Measurements from ENCODE around the gene ARHGAP11B.
A peak's percentile ranks its signal among the peaks of the same experiment; 100 is the strongest.
"Not testable (repeated sequence)": the region's sequence is repeated elsewhere in the genome, so short reads cannot be mapped to it uniquely, and the experiment has no call there.

The ARHGAP11B gene

GRCh38 chr15:30626632-30627031, 704 bp downstream of the ARHGAP11B start:
- not testable (repeated sequence) for H3K14ac ChIP-seq (ENCODE audit: low read length in 2 of 2); H2BK120ac ChIP-seq (ENCODE audit: low read depth, low read length); H3K4ac ChIP-seq (ENCODE audit: low read depth in 1 of 2, low read length in 2 of 2); DNase-seq; H2AFZ ChIP-seq (ENCODE audit: low read depth, low read length); H3K18ac ChIP-seq (ENCODE audit: low read depth in 1 of 2, low read length in 2 of 2); H3K23ac ChIP-seq (ENCODE audit: low read length in 2 of 2); H3K9me3 ChIP-seq (ENCODE audit: control insufficient read depth, low read length); H3K27ac ChIP-seq (ENCODE audit: low read length, poor library complexity, severe bottlenecking); H2BK15ac ChIP-seq (ENCODE audit: low read depth, poor library complexity, severe bottlenecking); H3K36me3 ChIP-seq (ENCODE audit: control insufficient read depth in 1 of 2, insufficient read depth in 2 of 2, low read depth in 1 of 2, low read length in 2 of 2); H3K4me1 ChIP-seq (ENCODE audit: control insufficient read depth, insufficient read depth, low read depth, low read length); H3K79me1 ChIP-seq (replicated peaks; ENCODE audit: low read length, poor library complexity, severe bottlenecking); H2AK5ac ChIP-seq (ENCODE audit: low read length, severe bottlenecking); H4K91ac ChIP-seq (ENCODE audit: low read length); H2BK5ac ChIP-seq (ENCODE audit: low read depth, low read length, poor library complexity, severe bottlenecking); H3K27me3 ChIP-seq (ENCODE audit: control insufficient read depth in 1 of 2, insufficient read depth in 1 of 2, low read length in 2 of 2); H4K8ac ChIP-seq (ENCODE audit: low read length); H2BK12ac ChIP-seq (ENCODE audit: low read length in 2 of 2)
- H3K9ac ChIP-seq (ENCODE audit: low read length): peak overlapping the region; percentile 93
- H3K4me3 ChIP-seq (ENCODE audit: insufficient read depth in 1 of 2, low read depth in 1 of 2, low read length in 2 of 2): peak overlapping the region in 1 of 2 experiments; percentile 81
- WGBS: 0% methylated on average over 5 of the region's 20 CpGs
- peak overlapping the region; percentile 58 for H3K4me2 ChIP-seq (ENCODE audit: low read length, poor library complexity, severe bottlenecking)

GRCh38 chr15:30650012-30650929, 24.3 kb downstream of the ARHGAP11B start:
- Histone ChIP-seq H3K14ac (ENCODE audit: low read length in 2 of 2) (no peak overlapping the region), H3K4me3 (ENCODE audit: insufficient read depth in 1 of 2, low read depth in 1 of 2, low read length in 2 of 2) (no peak overlapping the region), H2BK12ac (ENCODE audit: low read length in 2 of 2) (no peak overlapping the region), H3K4ac (ENCODE audit: low read depth in 1 of 2, low read length in 2 of 2) (no peak overlapping the region), H2AFZ (ENCODE audit: low read depth, low read length) (no peak overlapping the region), H2BK5ac (ENCODE audit: low read depth, low read length, poor library complexity, severe bottlenecking) (no peak overlapping the region), H4K91ac (ENCODE audit: low read length) (no peak overlapping the region), H2BK120ac (ENCODE audit: low read depth, low read length) (no peak overlapping the region), H3K27me3 (ENCODE audit: control insufficient read depth in 1 of 2, insufficient read depth in 1 of 2, low read length in 2 of 2) (no peaks in the 10 kb centered on the region), H3K23ac (ENCODE audit: low read length in 2 of 2) (no peak overlapping the region), H3K4me1 (ENCODE audit: control insufficient read depth, insufficient read depth, low read depth, low read length) (no peaks in the 10 kb centered on the region), H3K9ac (ENCODE audit: low read length) (no peak overlapping the region), H3K79me1 (replicated peaks; ENCODE audit: low read length, poor library complexity, severe bottlenecking) (peaks cover 14% of the 10 kb centered on the region), H2AK5ac (ENCODE audit: low read length, severe bottlenecking) (no peak overlapping the region), H3K36me3 (ENCODE audit: control insufficient read depth in 1 of 2, insufficient read depth in 2 of 2, low read depth in 1 of 2, low read length in 2 of 2) (no peaks in the 10 kb centered on the region), H3K4me2 (ENCODE audit: low read length, poor library complexity, severe bottlenecking) (no peak overlapping the region), H4K8ac (ENCODE audit: low read length) (no peak overlapping the region), H3K9me3 (ENCODE audit: control insufficient read depth, low read length) (no peaks in the 10 kb centered on the region), H2BK15ac (ENCODE audit: low read depth, poor library complexity, severe bottlenecking) (no peak overlapping the region), H3K18ac (ENCODE audit: low read depth in 1 of 2, low read length in 2 of 2) (no peak overlapping the region), H3K27ac (ENCODE audit: low read length, poor library complexity, severe bottlenecking) (no peak overlapping the region)
- WGBS: 79% methylated on average over 4 of the region's 5 CpGs
- peak; percentile 81 for DNase-seq

GRCh38 chr15:30661154-30661553, 35.2 kb downstream of the ARHGAP11B start:
- not testable (repeated sequence) for H2BK12ac ChIP-seq (ENCODE audit: low read length in 2 of 2); H3K4me3 ChIP-seq (ENCODE audit: insufficient read depth in 1 of 2, low read depth in 1 of 2, low read length in 2 of 2); H3K27me3 ChIP-seq (ENCODE audit: control insufficient read depth in 1 of 2, insufficient read depth in 1 of 2, low read length in 2 of 2); H3K36me3 ChIP-seq (ENCODE audit: control insufficient read depth in 1 of 2, insufficient read depth in 2 of 2, low read depth in 1 of 2, low read length in 2 of 2); H3K4me1 ChIP-seq (ENCODE audit: control insufficient read depth, insufficient read depth, low read depth, low read length); H4K8ac ChIP-seq (ENCODE audit: low read length); H2AK5ac ChIP-seq (ENCODE audit: low read length, severe bottlenecking); H3K23ac ChIP-seq (ENCODE audit: low read length in 2 of 2); H3K9ac ChIP-seq (ENCODE audit: low read length); H2BK120ac ChIP-seq (ENCODE audit: low read depth, low read length); H3K18ac ChIP-seq (ENCODE audit: low read depth in 1 of 2, low read length in 2 of 2); H3K27ac ChIP-seq (ENCODE audit: low read length, poor library complexity, severe bottlenecking); H2AFZ ChIP-seq (ENCODE audit: low read depth, low read length); H4K91ac ChIP-seq (ENCODE audit: low read length); H3K4me2 ChIP-seq (ENCODE audit: low read length, poor library complexity, severe bottlenecking); H2BK15ac ChIP-seq (ENCODE audit: low read depth, poor library complexity, severe bottlenecking); H2BK5ac ChIP-seq (ENCODE audit: low read depth, low read length, poor library complexity, severe bottlenecking); H3K9me3 ChIP-seq (ENCODE audit: control insufficient read depth, low read length); H3K4ac ChIP-seq (ENCODE audit: low read depth in 1 of 2, low read length in 2 of 2); H3K14ac ChIP-seq (ENCODE audit: low read length in 2 of 2)
- 67% methylated on average over 1 of the region's 1 CpG for WGBS
- peaks cover 17% of the 10 kb centered on the region for H3K79me1 ChIP-seq (replicated peaks; ENCODE audit: low read length, poor library complexity, severe bottlenecking)
- DNase-seq: peak; percentile 15

GRCh38 chr15:30669621-30670020, 43.7 kb downstream of the ARHGAP11B start:
- H3K18ac ChIP-seq (ENCODE audit: low read depth in 1 of 2, low read length in 2 of 2); H2BK5ac ChIP-seq (ENCODE audit: low read depth, low read length, poor library complexity, severe bottlenecking); H3K9ac ChIP-seq (ENCODE audit: low read length); DNase-seq; H3K27me3 ChIP-seq (ENCODE audit: control insufficient read depth in 1 of 2, insufficient read depth in 1 of 2, low read length in 2 of 2); H2AFZ ChIP-seq (ENCODE audit: low read depth, low read length); H3K4me3 ChIP-seq (ENCODE audit: insufficient read depth in 1 of 2, low read depth in 1 of 2, low read length in 2 of 2); H3K23ac ChIP-seq (ENCODE audit: low read length in 2 of 2); H3K4ac ChIP-seq (ENCODE audit: low read depth in 1 of 2, low read length in 2 of 2); H2BK15ac ChIP-seq (ENCODE audit: low read depth, poor library complexity, severe bottlenecking); H2AK5ac ChIP-seq (ENCODE audit: low read length, severe bottlenecking); H2BK120ac ChIP-seq (ENCODE audit: low read depth, low read length); H2BK12ac ChIP-seq (ENCODE audit: low read length in 2 of 2); H3K27ac ChIP-seq (ENCODE audit: low read length, poor library complexity, severe bottlenecking); H3K4me1 ChIP-seq (ENCODE audit: control insufficient read depth, insufficient read depth, low read depth, low read length); H4K8ac ChIP-seq (ENCODE audit: low read length); H4K91ac ChIP-seq (ENCODE audit: low read length); H3K4me2 ChIP-seq (ENCODE audit: low read length, poor library complexity, severe bottlenecking); H3K14ac ChIP-seq (ENCODE audit: low read length in 2 of 2); H3K36me3 ChIP-seq (ENCODE audit: control insufficient read depth in 1 of 2, insufficient read depth in 2 of 2, low read depth in 1 of 2, low read length in 2 of 2); H3K9me3 ChIP-seq (ENCODE audit: control insufficient read depth, low read length): not testable (repeated sequence)
- H3K79me1 ChIP-seq (replicated peaks; ENCODE audit: low read length, poor library complexity, severe bottlenecking): peaks cover 17% of the 10 kb centered on the region
- 95% methylated on average over 2 of the region's 4 CpGs for WGBS
